Nephron (organoid): ENCODE data around the gene PCP4.

Source experiments
- H3K27ac Mint-ChIP-seq, 3 experiments: 2 replicates each; pipeline ENCODE4 v1.8.0; 2020; ENCODE audit warnings: mixed read lengths in 3 of 3, mild to moderate bottlenecking in 2 of 3, moderate library complexity in 1 of 3
- H3K27me3 Mint-ChIP-seq: 2 replicates; pipeline ENCODE4 v1.8.0; 2021; ENCODE audit warnings: low read depth, mild to moderate bottlenecking, moderate library complexity, mixed read lengths
- H3K36me3 Mint-ChIP-seq: 2 replicates; pipeline ENCODE4 v1.8.0; 2020; ENCODE audit warnings: low read depth, mixed read lengths
- H3K4me1 Mint-ChIP-seq: 2 replicates; pipeline ENCODE4 v1.8.0; 2020; ENCODE audit warnings: mixed read lengths
- H3K4me3 Mint-ChIP-seq, 3 experiments: 2 replicates each; pipeline ENCODE4 v1.8.0; 2020; ENCODE audit warnings: mild to moderate bottlenecking in 3 of 3, mixed read lengths in 3 of 3, moderate library complexity in 2 of 3
- H3K9me3 Mint-ChIP-seq: 2 replicates; pipeline ENCODE4 v1.8.0; 2020; ENCODE audit warnings: mixed read lengths
- TF ChIP-seq, protein P1 (sequence below), 3 experiments: fragments of 200-600 bp; sonication (generic); IDR thresholded peaks; one replicate each; pipeline ENCODE4 v1.5.0; 2021; ENCODE audit warnings: antibody characterized with exemption in 3 of 3; ENCODE audit not compliant: unreplicated experiment in 3 of 3

The PCP4 gene

GRCh38 chr21:39966786-39967185 is 99.5 kb downstream of the PCP4 start:
- Mint-ChIP-seq H3K4me3 (no peak overlapping the region), H3K9me3 (peaks cover 22% of the 10 kb centered on the region), H3K27me3 (peaks cover 28% of the 10 kb centered on the region), H3K36me3 (no peaks in the 10 kb centered on the region), H3K27ac (no peak overlapping the region), H3K4me1 (no peaks in the 10 kb centered on the region)
- TF ChIP-seq, protein P1, sequence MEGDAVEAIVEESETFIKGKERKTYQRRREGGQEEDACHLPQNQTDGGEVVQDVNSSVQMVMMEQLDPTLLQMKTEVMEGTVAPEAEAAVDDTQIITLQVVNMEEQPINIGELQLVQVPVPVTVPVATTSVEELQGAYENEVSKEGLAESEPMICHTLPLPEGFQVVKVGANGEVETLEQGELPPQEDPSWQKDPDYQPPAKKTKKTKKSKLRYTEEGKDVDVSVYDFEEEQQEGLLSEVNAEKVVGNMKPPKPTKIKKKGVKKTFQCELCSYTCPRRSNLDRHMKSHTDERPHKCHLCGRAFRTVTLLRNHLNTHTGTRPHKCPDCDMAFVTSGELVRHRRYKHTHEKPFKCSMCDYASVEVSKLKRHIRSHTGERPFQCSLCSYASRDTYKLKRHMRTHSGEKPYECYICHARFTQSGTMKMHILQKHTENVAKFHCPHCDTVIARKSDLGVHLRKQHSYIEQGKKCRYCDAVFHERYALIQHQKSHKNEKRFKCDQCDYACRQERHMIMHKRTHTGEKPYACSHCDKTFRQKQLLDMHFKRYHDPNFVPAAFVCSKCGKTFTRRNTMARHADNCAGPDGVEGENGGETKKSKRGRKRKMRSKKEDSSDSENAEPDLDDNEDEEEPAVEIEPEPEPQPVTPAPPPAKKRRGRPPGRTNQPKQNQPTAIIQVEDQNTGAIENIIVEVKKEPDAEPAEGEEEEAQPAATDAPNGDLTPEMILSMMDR (IDR thresholded peaks at IDR 0.05; ENCODE audit: unreplicated experiment in 3 of 3): no peak

DNA sequence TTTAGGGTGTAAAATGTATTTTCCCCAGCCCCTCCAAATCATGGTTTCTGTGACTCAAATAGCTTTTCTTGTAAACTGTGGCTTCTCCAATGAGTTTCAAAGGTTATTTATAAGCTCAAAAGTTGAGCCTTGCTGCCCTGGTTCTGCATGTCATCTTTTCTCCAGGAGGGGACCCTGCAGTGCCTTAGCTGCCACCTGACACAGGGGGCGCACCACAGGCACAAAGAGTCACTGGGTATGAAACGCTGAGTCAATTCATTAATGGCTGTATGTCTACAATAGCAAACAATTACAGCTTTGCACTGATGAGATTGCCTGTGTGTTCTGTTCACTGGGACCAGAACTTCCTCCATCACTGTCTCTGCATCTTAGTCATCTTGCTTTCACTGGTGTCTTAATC is 100.8 kb downstream of the PCP4 start:
- TF ChIP-seq, protein P1 (IDR thresholded peaks at IDR 0.05; ENCODE audit: unreplicated experiment in 3 of 3): no peak
- Mint-ChIP-seq H3K27ac (no peak overlapping the region), H3K4me3 (no peak overlapping the region), H3K4me1 (no peaks in the 10 kb centered on the region), H3K9me3 (peaks cover 14% of the 10 kb centered on the region), H3K27me3 (peaks cover 25% of the 10 kb centered on the region), H3K36me3 (no peaks in the 10 kb centered on the region)

DNA sequence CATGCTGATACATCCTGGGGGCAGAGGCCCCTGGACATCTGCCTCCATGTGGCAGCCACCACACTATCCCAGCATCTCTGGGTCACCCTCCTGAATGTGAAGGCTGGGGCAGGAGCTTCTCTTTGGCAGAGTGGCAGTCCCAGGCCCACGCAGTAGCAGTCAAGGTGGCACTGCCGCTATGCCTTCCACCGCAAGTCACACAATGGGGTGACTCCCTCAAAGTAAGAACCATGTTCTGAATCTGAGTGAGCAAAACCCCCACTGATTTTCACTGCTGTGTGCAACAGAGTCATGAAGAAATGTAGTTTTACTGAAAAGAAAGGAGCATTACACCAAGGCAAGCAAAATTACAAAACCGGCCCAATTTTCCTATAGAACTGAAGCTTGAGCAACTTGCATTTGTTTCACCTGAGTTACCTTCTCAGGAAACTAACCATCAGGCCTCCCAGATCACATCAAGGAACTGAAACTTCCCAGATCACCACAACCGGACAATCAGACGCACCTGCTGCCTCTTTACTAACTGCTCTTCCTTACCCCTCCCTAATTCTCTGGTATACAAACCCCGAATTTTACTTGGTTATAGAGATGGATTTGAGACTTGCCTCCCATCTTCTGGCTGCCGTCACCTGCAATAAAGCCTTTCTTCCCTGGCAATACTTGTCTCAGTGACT is 102.6 kb downstream of the PCP4 start:
- Mint-ChIP-seq H3K4me1 (no peaks in the 10 kb centered on the region), H3K4me3 (no peak overlapping the region), H3K36me3 (no peaks in the 10 kb centered on the region), H3K9me3 (peaks cover 11% of the 10 kb centered on the region), H3K27me3 (peaks cover 25% of the 10 kb centered on the region), H3K27ac (no peak overlapping the region)
- TF ChIP-seq, protein P1 (IDR thresholded peaks at IDR 0.05; ENCODE audit: unreplicated experiment in 3 of 3): no peak

DNA sequence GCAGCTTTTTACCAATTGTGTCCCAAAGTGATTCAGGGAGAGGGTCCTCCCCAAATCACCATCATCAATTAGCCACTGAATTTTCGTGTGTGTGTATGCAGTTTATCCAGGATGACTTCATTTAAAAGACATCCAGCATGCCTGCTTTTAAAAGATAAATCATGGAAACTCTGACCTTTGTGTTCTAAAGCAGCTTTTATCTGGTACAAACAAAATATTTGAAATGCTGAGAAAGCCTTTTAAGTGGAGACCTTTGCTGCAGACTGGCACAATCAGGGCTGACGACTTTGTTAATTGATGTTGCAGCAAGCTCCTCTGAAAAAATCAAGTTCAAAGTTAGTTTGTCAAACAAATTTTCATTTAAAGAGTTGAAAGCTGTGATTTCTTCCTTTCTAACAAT is 104.7 kb downstream of the PCP4 start:
- peaks cover 30% of the 10 kb centered on the region for H3K27me3 Mint-ChIP-seq
- peaks cover 6% of the 10 kb centered on the region for H3K9me3 Mint-ChIP-seq
- TF ChIP-seq, protein P1 (IDR thresholded peaks at IDR 0.05; ENCODE audit: unreplicated experiment in 3 of 3): no peak
- no peak overlapping the region for H3K27ac Mint-ChIP-seq
- no peaks in the 10 kb centered on the region for H3K4me1 Mint-ChIP-seq
- H3K4me3 Mint-ChIP-seq: no peak overlapping the region
- H3K36me3 Mint-ChIP-seq: no peaks in the 10 kb centered on the region

- Mint-ChIP-seq H3K4me1 (no peaks in the 10 kb centered on the region), H3K27ac (no peak overlapping the region), H3K4me3 (no peak overlapping the region)
These were observed 105.2 kb downstream of the PCP4 start for GRCh38 chr21:39972471-39972870.

More at GRCh38 chr21:39972471-39972870, 105.2 kb downstream of the PCP4 start:
- Mint-ChIP-seq H3K27me3 (peaks cover 33% of the 10 kb centered on the region), H3K9me3 (peaks cover under 1% of the 10 kb centered on the region), H3K36me3 (no peaks in the 10 kb centered on the region)
- TF ChIP-seq, protein P1 (IDR thresholded peaks at IDR 0.05; ENCODE audit: unreplicated experiment in 3 of 3): no peak
